ENCODE data around the gene SCN1A.

The SCN1A gene

DNA sequence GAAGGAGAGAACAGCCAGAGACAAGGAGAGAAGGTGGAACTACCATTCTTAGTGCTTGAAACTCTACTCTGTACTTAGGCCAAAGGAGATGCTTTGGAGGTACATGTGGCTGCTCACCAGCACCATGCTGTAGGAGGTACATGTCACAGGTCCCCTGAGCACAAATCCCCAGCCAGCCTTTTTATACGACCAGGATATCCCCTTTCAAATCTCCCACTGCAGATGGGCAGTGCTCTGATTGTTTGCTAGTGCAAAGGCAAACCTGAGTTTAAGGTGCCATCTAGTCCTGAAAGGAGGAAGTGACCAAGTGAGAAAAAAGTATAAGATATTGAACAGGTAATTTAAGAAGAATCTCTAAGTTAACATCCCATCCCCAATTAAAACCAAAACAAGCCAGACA is 157.2 kb downstream of the SCN1A start:
- no peak for DNase-seq (ENCODE audit: low spot score)

DNA sequence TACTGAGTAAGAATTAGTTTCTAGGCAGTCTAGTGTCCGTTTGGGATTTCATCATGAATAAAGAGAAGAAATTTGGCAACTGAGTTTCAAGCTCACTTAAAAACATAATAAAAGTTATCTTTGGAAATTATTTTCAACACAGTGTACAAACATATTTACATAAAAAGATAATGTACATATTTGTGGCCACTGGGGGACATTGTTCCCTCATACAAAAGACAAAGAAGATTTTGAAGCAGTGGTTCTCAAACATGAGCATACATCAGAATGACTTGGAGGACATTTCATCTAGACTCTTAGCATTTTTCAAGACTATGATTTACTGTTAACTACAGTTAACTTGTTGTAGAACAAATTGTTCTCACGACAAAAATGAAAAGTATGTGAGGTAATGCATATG is 158.6 kb downstream of the SCN1A start:
- DNase-seq (ENCODE audit: low spot score), result no peak

DNA sequence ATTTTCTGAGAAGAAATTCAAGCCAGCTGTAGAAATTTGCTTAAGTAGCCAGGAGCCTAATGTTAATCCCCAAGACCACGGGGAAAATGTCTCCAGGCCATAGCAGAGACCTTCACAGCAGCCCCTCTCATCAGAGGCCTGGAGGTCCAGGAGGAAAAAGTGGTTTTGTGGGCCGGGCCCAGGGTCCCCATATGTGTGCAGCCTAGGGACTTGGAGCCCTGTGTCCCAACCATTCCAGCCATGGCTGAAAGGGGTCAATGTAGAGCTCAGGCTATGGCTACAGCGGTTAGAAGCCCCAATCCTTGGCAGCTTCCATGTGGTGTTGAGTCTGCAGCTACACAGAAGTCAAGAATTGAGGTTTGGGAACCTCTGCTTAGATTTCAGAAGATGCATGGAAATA is 160.1 kb downstream of the SCN1A start:
- DNase-seq (ENCODE audit: low spot score), result no peak

DNA sequence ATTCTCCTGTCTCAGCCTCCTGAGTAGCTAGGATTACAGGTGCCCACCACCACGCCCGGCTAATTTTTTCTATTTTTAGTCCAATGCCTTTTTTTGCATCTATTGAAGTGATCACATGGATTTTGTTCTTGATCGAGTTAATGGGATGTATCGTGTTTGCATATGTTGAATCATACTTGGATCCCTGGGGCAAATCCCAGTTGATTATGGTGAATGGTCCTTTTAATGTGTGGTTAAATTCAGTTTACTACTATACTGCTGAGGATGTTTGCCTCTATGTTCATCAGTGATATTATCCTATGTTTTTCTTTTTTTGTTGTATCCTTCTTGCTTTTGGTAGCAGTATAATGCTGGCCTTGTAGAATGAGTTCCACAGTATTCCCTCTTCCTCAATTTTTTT is 166.0 kb downstream of the SCN1A start:
- DNase-seq (ENCODE audit: low spot score), result no peak

DNA sequence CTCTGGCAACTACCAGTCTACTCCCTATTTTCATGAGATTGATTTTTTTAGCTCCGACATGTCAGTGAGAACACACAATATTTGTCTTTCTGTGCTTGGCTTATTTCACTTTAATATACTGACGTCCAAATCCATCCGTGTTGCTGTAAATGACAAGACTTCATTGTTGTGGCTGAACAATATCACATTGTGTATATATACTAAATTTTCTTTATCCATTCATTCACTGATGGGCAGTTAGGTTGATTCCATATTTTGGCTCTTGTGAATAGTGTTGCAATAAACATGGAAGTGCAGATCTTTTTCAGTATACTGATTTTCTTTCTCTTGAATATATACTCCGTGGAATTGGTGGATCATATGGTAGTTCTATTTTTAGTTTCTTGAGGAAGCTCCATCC is 168.4 kb downstream of the SCN1A start:
- DNase-seq (ENCODE audit: low spot score), result no peak

DNA sequence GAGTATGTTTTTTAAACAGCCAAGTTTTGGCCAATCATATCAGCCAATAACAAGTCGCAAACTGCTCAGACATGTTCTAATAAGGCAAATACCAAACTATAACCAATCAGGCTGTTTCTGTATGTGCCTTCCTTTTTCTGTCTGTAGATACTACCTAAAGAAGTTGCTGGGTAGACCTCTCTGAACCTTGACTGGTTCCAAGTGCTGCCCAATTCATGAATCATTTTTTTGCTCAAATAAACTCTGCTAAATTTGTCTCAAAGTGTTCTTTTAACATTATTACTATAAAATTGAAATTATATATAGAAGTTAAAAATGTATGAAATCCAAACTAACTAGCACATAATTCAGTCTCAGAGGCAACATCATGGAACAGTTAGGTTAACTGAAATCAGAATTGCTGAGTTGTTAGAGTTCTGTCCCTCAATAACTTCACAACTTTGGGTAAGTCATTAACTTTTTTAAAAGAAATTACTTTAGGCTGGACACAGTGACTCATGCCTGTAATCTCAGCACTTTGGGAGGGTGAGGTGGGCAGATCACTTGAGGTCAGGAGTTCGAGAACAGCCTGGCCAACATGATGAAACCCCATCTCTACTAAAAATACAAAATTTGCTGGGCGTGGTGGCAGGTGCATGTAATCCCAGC is 169.4 kb downstream of the SCN1A start:
- no peak for DNase-seq (ENCODE audit: low spot score)

DNA sequence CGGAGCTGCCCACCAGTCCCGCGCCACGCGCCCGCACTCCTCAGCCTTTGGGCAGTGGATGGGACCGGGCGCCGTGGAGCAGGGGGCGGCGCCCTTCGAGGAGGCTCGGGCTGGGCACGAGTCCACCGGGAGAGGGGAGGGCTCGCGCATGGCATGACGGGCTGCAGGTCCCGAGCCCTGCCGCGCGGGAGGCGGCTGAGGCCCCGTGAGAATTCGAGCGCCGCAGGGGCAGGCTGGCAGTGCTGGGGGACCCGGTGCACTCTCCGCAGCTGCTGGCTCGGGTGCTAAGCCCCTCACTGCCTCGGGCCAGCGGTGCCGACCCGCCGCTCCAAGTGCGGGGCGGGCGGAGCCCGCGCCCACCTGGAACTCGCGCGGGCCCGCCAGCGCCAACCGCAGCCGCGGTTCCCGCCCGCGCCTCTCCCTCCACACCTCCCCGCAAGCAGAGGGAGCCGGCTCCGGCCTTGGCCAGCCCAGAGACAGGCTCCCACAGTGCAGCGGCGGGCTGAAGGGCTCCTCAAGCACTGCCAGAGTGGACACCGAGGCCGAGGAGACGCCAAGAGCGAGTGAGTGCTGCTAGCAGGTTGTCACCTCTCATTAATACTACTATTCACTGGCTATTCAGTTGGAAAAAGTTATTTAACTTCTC is 170.7 kb downstream of the SCN1A start:
- no peak for DNase-seq (ENCODE audit: low spot score)

DNA sequence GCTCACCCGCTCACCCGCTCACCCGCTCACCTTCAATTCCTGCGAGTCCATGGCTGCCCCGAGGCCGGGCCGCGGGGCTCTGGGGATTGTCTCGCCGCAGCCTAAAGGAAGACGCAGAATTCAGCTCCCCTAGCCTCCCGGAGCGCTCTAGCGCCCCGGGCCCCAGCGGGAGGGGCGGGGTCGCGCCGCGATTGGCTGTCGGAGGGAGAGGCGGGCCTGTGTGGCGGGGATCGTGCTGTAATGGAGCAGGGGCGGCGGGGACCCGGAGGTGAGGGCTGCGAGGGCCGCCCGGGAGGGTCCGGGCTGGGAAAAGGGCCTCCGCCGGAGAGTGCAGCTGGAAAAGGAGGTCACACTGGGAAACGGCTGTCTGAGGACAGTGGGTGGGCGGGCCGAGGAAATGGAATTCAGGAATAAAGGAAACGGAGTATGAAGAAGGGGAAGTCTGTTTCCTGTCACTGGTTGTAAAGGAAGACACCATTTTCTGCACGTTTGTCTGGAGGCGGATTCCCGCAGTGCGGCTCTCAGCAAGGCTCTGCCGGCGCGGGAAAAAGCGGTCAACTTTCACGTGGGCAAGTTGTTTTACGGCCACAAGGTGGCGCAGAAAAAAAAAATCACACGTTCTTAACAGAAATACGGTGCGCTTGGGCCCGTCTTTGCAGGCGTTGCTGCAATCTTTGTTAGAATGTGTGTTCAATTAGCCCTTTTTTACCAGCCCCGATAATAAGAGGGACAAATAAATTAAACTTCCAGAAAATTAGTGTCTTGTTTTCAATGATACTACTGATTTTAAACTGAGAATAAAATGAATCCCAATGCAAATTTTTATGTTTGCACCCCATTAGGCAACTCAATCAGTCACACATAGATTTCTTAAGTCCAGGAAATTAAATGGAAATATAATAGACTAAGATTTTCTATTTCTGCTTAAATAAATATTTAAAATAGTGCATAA is 173.9 kb downstream of the SCN1A start, which contains the start of gene TTC21B:
Gene TTC21B (minus strand): TSS at position 122 of the 952 bp plus-strand sequence. CDS start 71 bp downstream, at position 51.
- DNase-seq (ENCODE audit: low spot score), result peak; percentile 96

DNA sequence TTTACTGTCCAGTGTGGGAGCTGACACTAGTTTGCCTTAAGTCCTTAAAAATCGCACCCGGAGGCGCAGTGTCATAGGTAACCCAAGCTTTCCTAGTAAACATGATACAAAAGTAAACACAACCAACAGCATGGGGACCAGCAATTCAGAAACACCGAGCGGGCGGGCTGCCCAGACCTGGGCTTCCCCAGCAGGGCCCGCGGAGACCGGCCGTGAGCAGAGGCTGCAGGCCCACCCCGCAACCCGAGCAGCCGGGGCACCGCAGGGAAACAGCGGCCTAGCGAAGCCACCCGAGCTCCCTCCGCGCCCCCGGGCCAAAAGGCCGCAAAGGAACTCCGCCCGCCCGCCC is 174.5 kb downstream of the SCN1A start:
- no peak for DNase-seq (ENCODE audit: low spot score)

DNA sequence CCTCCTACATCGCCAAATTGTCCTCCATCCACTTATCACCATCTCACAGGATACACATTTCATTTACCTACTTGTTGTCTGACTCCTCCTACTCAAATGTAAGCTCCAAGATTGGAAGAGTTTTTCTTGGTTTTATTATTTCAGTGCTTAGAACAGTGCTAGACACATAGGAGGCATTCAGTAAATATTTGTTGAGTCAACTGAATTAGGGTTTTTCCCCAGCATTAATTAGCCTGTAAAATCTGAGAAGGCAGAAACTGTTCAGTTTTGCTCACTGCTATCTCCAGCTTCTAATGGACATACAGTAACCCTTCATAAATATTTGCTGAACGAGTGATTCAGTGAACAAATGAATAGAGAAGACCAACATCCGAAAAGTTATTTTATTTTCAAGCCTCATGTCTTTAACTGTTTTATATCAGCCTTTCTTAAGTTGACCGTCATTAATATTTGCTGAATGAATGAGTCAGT is 175.0 kb downstream of the SCN1A start:
- no peak for DNase-seq (ENCODE audit: low spot score)

DNA sequence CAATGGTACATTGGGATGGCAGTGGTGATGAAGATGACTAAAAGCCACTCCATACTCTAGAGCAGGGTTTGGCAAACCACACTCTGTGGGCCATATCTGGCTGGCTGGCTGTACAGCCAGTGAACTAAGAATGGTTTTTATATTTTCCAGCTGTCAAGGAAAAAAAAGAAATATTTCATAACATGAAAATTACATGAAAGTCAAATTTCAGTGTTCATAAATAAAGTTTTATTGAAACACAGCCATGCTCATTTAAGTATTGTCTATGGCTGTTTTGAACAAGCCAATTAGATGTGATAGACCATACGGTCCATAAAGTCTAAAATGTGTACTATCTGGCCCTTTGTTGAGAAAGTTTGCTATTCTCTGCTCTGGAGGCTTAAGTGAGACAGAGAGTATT is 175.7 kb downstream of the SCN1A start:
- no peak for DNase-seq (ENCODE audit: low spot score)

DNA sequence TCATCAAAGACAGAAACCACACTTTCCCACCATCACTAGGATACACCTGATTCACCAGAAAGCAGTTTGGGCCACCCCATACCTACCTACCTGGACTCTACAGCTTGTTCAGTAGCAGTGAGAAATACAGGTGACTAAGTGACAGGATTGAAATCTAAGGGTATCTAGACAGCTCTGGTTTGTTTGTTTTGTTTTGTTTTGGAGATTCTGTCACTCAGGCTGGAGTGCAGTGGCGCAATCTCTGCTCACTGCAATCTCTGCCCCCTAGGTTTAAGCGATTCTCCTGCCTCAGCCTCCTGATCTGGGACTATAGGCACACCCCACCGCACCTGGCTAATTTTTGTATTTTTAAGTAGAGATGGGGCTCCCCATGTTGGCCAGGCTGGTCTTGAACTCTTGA is 177.4 kb downstream of the SCN1A start:
- no peak for DNase-seq (ENCODE audit: low spot score)

DNA sequence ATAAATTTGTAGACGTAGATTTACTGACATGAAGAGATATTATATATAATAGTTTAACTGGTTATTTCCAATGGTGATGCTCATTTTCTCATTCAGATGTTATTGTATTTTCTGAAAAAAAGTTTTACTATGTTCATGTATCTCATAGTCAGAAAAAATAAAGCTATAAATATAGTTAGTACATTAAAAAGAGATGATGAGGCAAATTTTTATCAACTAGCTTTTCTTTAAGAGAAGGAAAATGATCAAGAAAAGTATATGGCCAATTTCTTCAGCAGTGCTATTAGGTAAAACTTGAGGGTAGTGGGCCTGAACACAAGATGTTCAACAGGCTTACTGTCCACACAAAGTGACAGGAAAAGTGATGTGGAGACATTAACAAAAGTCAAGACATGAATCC is 186.0 kb downstream of the SCN1A start:
- no peak for DNase-seq (ENCODE audit: low spot score)

DNA sequence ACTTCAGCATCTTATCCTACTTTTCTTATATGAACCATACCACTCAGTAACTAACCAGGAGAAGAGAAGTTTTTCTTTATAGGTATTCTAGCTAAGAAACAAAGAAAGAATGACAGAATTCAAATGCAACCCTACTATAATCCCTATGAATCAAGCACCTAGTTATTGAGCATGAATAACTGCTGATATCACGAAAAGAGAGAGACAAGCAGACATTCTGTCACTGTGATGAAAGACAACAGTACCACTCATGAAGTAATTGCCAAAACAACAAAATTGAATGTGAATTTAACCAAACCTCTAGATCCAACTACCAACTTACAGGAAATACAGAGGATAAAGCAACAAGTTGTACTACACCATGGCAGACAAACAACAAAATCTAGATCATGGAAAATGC is 189.6 kb downstream of the SCN1A start:
- no peak for DNase-seq (ENCODE audit: low spot score)

All from putamen (tissue), 1 donor.